Endodermal cell (in vitro differentiated cells): Measurements from ENCODE around the gene GDF7. TPM values are rescaled to one million over a fixed set of nuclear protein-coding genes. Genes with fewer than 3 reads are reported as not detected.

Source experiments
- DNase-seq: peaks from one replicate; pipeline ENCODE4 v3.0.0-alpha.2; 2017
- H3K27ac ChIP-seq: 2 replicates; pipeline ENCODE4 v1.5.1; 2013; ENCODE audit warnings: mild to moderate bottlenecking, low read depth, low read length, moderate library complexity
- H3K27me3 ChIP-seq: 2 replicates; pipeline ENCODE4 v1.6.1; 2013; ENCODE audit warnings: mild to moderate bottlenecking, low read length, moderate library complexity; ENCODE audit not compliant: insufficient read depth, control insufficient read depth, poor library complexity, severe bottlenecking
- H3K36me3 ChIP-seq: 2 replicates; pipeline ENCODE4 v1.7.0; 2013; ENCODE audit warnings: mild to moderate bottlenecking, low read length, moderate library complexity; ENCODE audit not compliant: control insufficient read depth, insufficient read depth
- H3K4me1 ChIP-seq: one replicate; pipeline ENCODE4 v1.7.0; 2013; ENCODE audit warnings: low read length; ENCODE audit not compliant: control insufficient read depth, insufficient read depth
- H3K4me3 ChIP-seq: 2 replicates; pipeline ENCODE4 v1.5.1; 2013; ENCODE audit warnings: mild to moderate bottlenecking, low read length, moderate library complexity
- H3K9ac ChIP-seq: 2 replicates; pipeline ENCODE4 v1.6.1; 2013; ENCODE audit warnings: mild to moderate bottlenecking, low read length, moderate library complexity; ENCODE audit not compliant: poor library complexity, severe bottlenecking; ENCODE audit errors: extremely low read depth
- H3K9me3 ChIP-seq: 2 replicates; pipeline ENCODE4 v1.6.1; 2013; ENCODE audit warnings: mild to moderate bottlenecking, low read length, moderate library complexity; ENCODE audit not compliant: control insufficient read depth
- H3K27ac Mint-ChIP-seq: 2 replicates; pipeline ENCODE4 v1.8.0; 2020; ENCODE audit warnings: mixed read lengths
- H3K27me3 Mint-ChIP-seq: 2 replicates; pipeline ENCODE4 v1.8.0; 2021; ENCODE audit warnings: mild to moderate bottlenecking, mixed read lengths; ENCODE audit not compliant: insufficient read depth
- H3K36me3 Mint-ChIP-seq: 2 replicates; pipeline ENCODE4 v1.8.0; 2020; ENCODE audit warnings: low read depth, mixed read lengths
- H3K4me1 Mint-ChIP-seq: 2 replicates; pipeline ENCODE4 v1.8.0; 2020; ENCODE audit warnings: mixed read lengths
- H3K4me3 Mint-ChIP-seq: 2 replicates; pipeline ENCODE4 v1.8.0; 2020; ENCODE audit warnings: mild to moderate bottlenecking, moderate library complexity, mixed read lengths
- H3K9me3 Mint-ChIP-seq: 2 replicates; pipeline ENCODE4 v1.8.0; 2020; ENCODE audit warnings: mild to moderate bottlenecking, mixed read lengths
- CTCF ChIP-seq: fragments of 200-600 bp; sonication (generic); conservative IDR thresholded peaks from 2 replicates; pipeline ENCODE4 v1.5.0; 2021; ENCODE audit warnings: antibody characterized with exemption, mild to moderate bottlenecking
- WGBS, 2 experiments: methylation state at CpG; one replicate each; pipeline versions ENCODE4 v1.1.5 to v1.1.7; 2013; ENCODE audit warnings: missing lambda C conversion rate in 2 of 2, mixed read lengths in 1 of 2; ENCODE audit not compliant: insufficient coverage in 1 of 2, insufficient read length in 1 of 2; 5-methylcytosine and 5-hydroxymethylcytosine counted together
- total RNA-seq, 2 donors: library from RNA; stranded (reverse); fragmentation: NEBNext Ultra II Directional in 1 of 2; extraction: Animal tissue kit (Norgen Biotek cat#: 25700) in 1 of 2; gene quantifications; 2 replicates in 1 of 2; 3 replicates in 1 of 2; pipeline ENCODE4 v1.2.1, GENCODE V29; 2021

Gene GDF7
- total RNA-seq, 2 donors from 2014 or later = 0.07 to 0.09 TPM

DNA sequence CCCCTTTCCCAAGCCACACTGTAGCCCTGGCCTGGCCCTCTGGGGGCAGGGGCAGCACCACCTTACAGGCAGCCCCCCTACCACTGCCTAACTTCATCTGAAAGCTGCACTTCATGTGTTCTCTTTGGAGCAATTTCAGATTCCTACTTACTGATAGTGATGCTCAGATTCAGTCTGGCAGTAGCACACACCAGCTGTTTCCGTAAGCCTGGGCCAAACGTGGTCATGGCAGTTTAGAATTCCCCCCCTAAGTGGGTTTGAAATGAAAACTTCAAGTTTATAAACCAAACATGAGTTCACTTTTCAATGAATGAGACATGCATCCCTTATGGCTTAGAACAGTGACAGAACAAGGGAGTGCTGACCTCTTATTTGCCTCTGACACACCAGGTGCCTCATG is 29.4 kb downstream of the GDF7 start:
- H3K27me3 Mint-ChIP-seq = no peaks in the 10 kb centered on the region
- H3K4me3 Mint-ChIP-seq = no peak overlapping the region
- no peaks in the 10 kb centered on the region for H3K9me3 Mint-ChIP-seq
- H3K36me3 ChIP-seq = peaks cover 26% of the 10 kb centered on the region
- WGBS, 2 experiments = 97 to 100% methylated on average over 1 to 2 of the region's 2 CpGs
- DNase-seq = no peak
- H3K27ac Mint-ChIP-seq = no peak overlapping the region
- H3K36me3 Mint-ChIP-seq = no peaks in the 10 kb centered on the region
- H3K9ac ChIP-seq = no peak overlapping the region
- H3K4me3 ChIP-seq = no peak overlapping the region
- no peak overlapping the region for H3K27ac ChIP-seq
- no peaks in the 10 kb centered on the region for H3K9me3 ChIP-seq
- no peaks in the 10 kb centered on the region for H3K4me1 ChIP-seq
- no peaks in the 10 kb centered on the region for H3K4me1 Mint-ChIP-seq
- H3K27me3 ChIP-seq = no peaks in the 10 kb centered on the region
- no peak for TF ChIP-seq CTCF

- WGBS, 2 experiments = no CpG with 5 or more reads among the region's 2 CpGs
- Histone ChIP-seq H3K36me3 (peaks cover 26% of the 10 kb centered on the region), H3K4me1 (no peaks in the 10 kb centered on the region), H3K9ac (no peak overlapping the region), H3K4me3 (no peak overlapping the region), H3K27me3 (no peaks in the 10 kb centered on the region), H3K27ac (no peak overlapping the region), H3K9me3 (no peaks in the 10 kb centered on the region)
- no peak for TF ChIP-seq CTCF
- no peak overlapping the region for H3K27ac Mint-ChIP-seq
- no peaks in the 10 kb centered on the region for H3K36me3 Mint-ChIP-seq
- no peaks in the 10 kb centered on the region for H3K27me3 Mint-ChIP-seq
- H3K4me1 Mint-ChIP-seq = no peaks in the 10 kb centered on the region
- no peak for DNase-seq
- H3K4me3 Mint-ChIP-seq = no peak overlapping the region
- H3K9me3 Mint-ChIP-seq = no peaks in the 10 kb centered on the region
These were observed 30.5 kb downstream of the GDF7 start for GRCh38 chr2:20697322-20697934.

GRCh38 chr2:20698916-20699613 is 32.1 kb downstream of the GDF7 start:
- 97% methylated on average over 4 of the region's 4 CpGs for WGBS, 2 experiments
- Histone ChIP-seq H3K4me1 (no peaks in the 10 kb centered on the region), H3K9ac (no peak overlapping the region), H3K9me3 (no peaks in the 10 kb centered on the region), H3K27ac (no peak overlapping the region), H3K36me3 (peaks cover 26% of the 10 kb centered on the region), H3K4me3 (no peak overlapping the region), H3K27me3 (no peaks in the 10 kb centered on the region)
- no peaks in the 10 kb centered on the region for H3K36me3 Mint-ChIP-seq
- peaks cover 5% of the 10 kb centered on the region for H3K4me1 Mint-ChIP-seq
- TF ChIP-seq CTCF = no peak
- no peak overlapping the region for H3K27ac Mint-ChIP-seq
- no peaks in the 10 kb centered on the region for H3K9me3 Mint-ChIP-seq
- DNase-seq = no peak
- H3K4me3 Mint-ChIP-seq = no peak overlapping the region
- H3K27me3 Mint-ChIP-seq = no peaks in the 10 kb centered on the region
